Activated T-cell treated with anti-CD3 and anti-CD28 coated beads for 48 hours (primary cell): Measurements from ENCODE around the gene DUS1L.
A peak's percentile ranks its signal among the peaks of the same experiment; 100 is the strongest.

Experiments used
- DNase-seq: peaks from one replicate; pipeline ENCODE4 v3.0.0-alpha.2; 2020; ENCODE audit warnings: low read depth

Gene DUS1L

GRCh38 chr17:82076018-82076784 is 10.6 kb upstream of the DUS1L start:
- DNase-seq: no peak

- no peak for DNase-seq
Measured at GRCh38 chr17:82073446-82073845, 7.8 kb upstream of the DUS1L start.

- no peak for DNase-seq
Measured at GRCh38 chr17:82072827-82073226, 7.2 kb upstream of the DUS1L start.

- no peak for DNase-seq
Measured at GRCh38 chr17:82070611-82071010, 5.0 kb upstream of the DUS1L start.

GRCh38 chr17:82065193-82065637 is 389 bp downstream of the DUS1L start:
- DNase-seq: peak; percentile 31

GRCh38 chr17:82064433-82065192 is 991 bp downstream of the DUS1L start:
- DNase-seq: no peak

- no peak for DNase-seq
Measured at GRCh38 chr17:82063424-82064415, 1.9 kb downstream of the DUS1L start.

GRCh38 chr17:82062984-82063368 is 2.6 kb downstream of the DUS1L start:
- no peak for DNase-seq

- no peak for DNase-seq
Measured at GRCh38 chr17:82062076-82062983, 3.3 kb downstream of the DUS1L start.

- DNase-seq: no peak
Measured at GRCh38 chr17:82061047-82061925, 4.3 kb downstream of the DUS1L start.

- no peak for DNase-seq
Measured at GRCh38 chr17:82060614-82061013, 5.0 kb downstream of the DUS1L start.

GRCh38 chr17:82060001-82060380 is 5.6 kb downstream of the DUS1L start:
- no peak for DNase-seq

GRCh38 chr17:82059272-82060000 is 6.2 kb downstream of the DUS1L start:
- no peak for DNase-seq

- DNase-seq: no peak
Measured at GRCh38 chr17:82058855-82059249, 6.8 kb downstream of the DUS1L start.

GRCh38 chr17:82058230-82058854 is 7.3 kb downstream of the DUS1L start:
- no peak for DNase-seq

GRCh38 chr17:82056729-82057621 is 8.6 kb downstream of the DUS1L start:
- DNase-seq: no peak

GRCh38 chr17:82055965-82056728 is 9.5 kb downstream of the DUS1L start:
- DNase-seq: no peak
